Endothelial cell of umbilical vein (primary cell): ENCODE measurements around the gene LRRC73. TPM values are rescaled to one million over a fixed set of nuclear protein-coding genes. Genes with fewer than 3 reads are reported as not detected.

Experiments
- BruUV-seq: library from RNA; stranded (reverse); fragments of 400-500 nt; replicated peaks from 2 replicates; lab custom pipeline; 2021; lab: Mats Ljungman, UMichigan
- CTCF ChIA-PET: fragments of 300-600, 350-600 bp; sonication (Branson Sonifier 250); formaldehyde crosslinking; loops from one replicate; lab custom pipeline; 2021; ENCODE audit warnings: antibody characterized with exemption, inconsistent platforms; lab: Charles Lee
- POLR2A ChIA-PET: fragments of 300-600, 350-600 bp; sonication (Branson Sonifier 250); formaldehyde crosslinking; loops from one replicate; lab custom pipeline; 2021; ENCODE audit warnings: antibody characterized with exemption, inconsistent platforms; lab: Charles Lee
- DNase-seq: peaks from one replicate; pipeline ENCODE4 v3.0.0-alpha.2; 2011; ENCODE audit warnings: low read depth, low spot score
- FAIRE-seq: peaks from 2 replicates; lab custom pipeline; 2011; peaks lifted over from hg19 to GRCh38; lab: Jason Lieb, UNC
- H2AFZ ChIP-seq: 2 replicates; pipeline ENCODE4 v1.6.0; 2012; ENCODE audit warnings: low read depth, low read length, control low read depth, inconsistent platforms
- H3K27ac ChIP-seq: 2 replicates; pipeline ENCODE4 v1.5.1; 2011; ENCODE audit warnings: low read depth, mild to moderate bottlenecking, control low read depth, low read length, moderate library complexity; ENCODE audit not compliant: insufficient read depth
- H3K27me3 ChIP-seq, 2 experiments: 2 replicates each; pipeline versions ENCODE4 v1.6.0 to v1.6.1; 2011; ENCODE audit warnings: low read length in 2 of 2, mixed read lengths in 1 of 2; ENCODE audit not compliant: control insufficient read depth in 2 of 2, insufficient read depth in 2 of 2
- H3K36me3 ChIP-seq, 2 experiments: 2 replicates in 1 of 2; 3 replicates in 1 of 2; pipeline ENCODE4 v1.5.1; 2011; ENCODE audit warnings: low read length in 2 of 2, mild to moderate bottlenecking in 1 of 2, moderate library complexity in 1 of 2; ENCODE audit not compliant: control insufficient read depth in 2 of 2, insufficient read depth in 2 of 2; ENCODE audit errors: extremely low read depth in 1 of 2
- H3K4me1 ChIP-seq: 3 replicates; pipeline ENCODE4 v1.5.1; 2011; ENCODE audit warnings: mild to moderate bottlenecking, low read length; ENCODE audit not compliant: control insufficient read depth, insufficient read depth; ENCODE audit errors: extremely low read depth
- H3K4me2 ChIP-seq: 2 replicates; pipeline ENCODE4 v1.6.1; 2011; ENCODE audit warnings: low read length, control low read depth, mixed read lengths; ENCODE audit not compliant: insufficient read depth
- H3K4me3 ChIP-seq, 3 experiments: fragments of 200-600 bp in 1 of 3; sonication (generic), shearing (Covaris generic) in 1 of 3; replicated peaks in 1 of 3; 2 replicates each; pipeline ENCODE4 v1.5.1; 2011 to 2016; ENCODE audit warnings: control low read depth in 3 of 3, low read length in 3 of 3, mild to moderate bottlenecking in 2 of 3, inconsistent platforms in 1 of 3, low read depth in 1 of 3, moderate library complexity in 1 of 3; ENCODE audit not compliant: insufficient read depth in 1 of 3
- H3K79me2 ChIP-seq: 2 replicates; pipeline ENCODE4 v1.6.0; 2012; ENCODE audit warnings: low read length, inconsistent platforms; ENCODE audit not compliant: control insufficient read depth, insufficient read depth
- H3K9ac ChIP-seq: replicated peaks from 2 replicates; pipeline ENCODE3; 2011; ENCODE audit warnings: low read length, control low read depth; ENCODE audit not compliant: insufficient read depth; ENCODE audit errors: extremely low read depth
- H3K9me1 ChIP-seq: replicated peaks from 3 replicates; pipeline ENCODE4 v1.6.0; 2011; ENCODE audit warnings: mild to moderate bottlenecking, low read length; ENCODE audit not compliant: control insufficient read depth, insufficient read depth; ENCODE audit errors: extremely low read depth
- H3K9me3 ChIP-seq: replicated peaks from 2 replicates; pipeline ENCODE4 v1.5.1; 2012; ENCODE audit warnings: low read length, inconsistent platforms; ENCODE audit not compliant: control insufficient read depth, insufficient read depth
- H4K20me1 ChIP-seq: replicated peaks from 2 replicates; pipeline ENCODE3; 2011; ENCODE audit warnings: mild to moderate bottlenecking, low read length; ENCODE audit not compliant: control insufficient read depth, insufficient read depth; ENCODE audit errors: extremely low read depth
- EZH2 ChIP-seq: IDR thresholded peaks from 2 replicates; pipeline ENCODE4 v1.6.1; 2012; ENCODE audit warnings: borderline replicate concordance, low read depth, mild to moderate bottlenecking, moderate library complexity, low read length, inconsistent platforms; ENCODE audit not compliant: severe bottlenecking
- FOS ChIP-seq: IDR thresholded peaks from 2 replicates; pipeline ENCODE4 v1.6.1; 2011; ENCODE audit warnings: mild to moderate bottlenecking, low read length, moderate library complexity, borderline replicate concordance; ENCODE audit not compliant: insufficient read depth
- GATA2 ChIP-seq: IDR thresholded peaks from 2 replicates; pipeline ENCODE4 v1.7.0; 2011; ENCODE audit warnings: low read depth, mild to moderate bottlenecking, moderate library complexity, mixed read lengths, low read length; ENCODE audit not compliant: insufficient read length, insufficient read depth
- JUN ChIP-seq: IDR thresholded peaks from 2 replicates; pipeline ENCODE4 v1.6.1; 2011; ENCODE audit warnings: borderline replicate concordance, low read depth; ENCODE audit not compliant: insufficient read length, insufficient read depth
- MYC ChIP-seq: IDR thresholded peaks from one replicate; pipeline ENCODE4 v1.6.1; 2011; ENCODE audit warnings: mild to moderate bottlenecking, low read depth, low read length
- POLR2A ChIP-seq: IDR thresholded peaks from 2 replicates; pipeline ENCODE4 v1.6.1; 2012; ENCODE audit warnings: low read depth, mild to moderate bottlenecking, control low read depth, low read length
- POLR2AphosphoS5 ChIP-seq: IDR thresholded peaks from 2 replicates; pipeline ENCODE4 v1.6.1; 2012; ENCODE audit warnings: low read depth, mild to moderate bottlenecking, control low read depth, low read length, moderate library complexity; ENCODE audit not compliant: insufficient read depth
- dilution Hi-C: fragments of 300-500 bp; cut with MboI; formaldehyde crosslinking; loops from one replicate; pipeline ENCODE4 v1.15.0; 2019; ENCODE audit warnings: low sequenced_read_pairs; ENCODE audit not compliant: extremely low pct_ligation_motif_present
- intact Hi-C: fragments of 100-400 bp; cut with micrococcal nuclease; formaldehyde crosslinking; loops from one replicate; pipeline ENCODE4 v1.10.0; 2022
- polyA plus RNA-seq, 4 experiments: library from polyadenylated mRNA; depleted of rRNA in 3 of 4; stranded (reverse) in 3 of 4; unstranded in 1 of 4; fragments of >200 nt; gene quantifications; 2 replicates each; pipeline versions ENCODE4 v1.2.1 to v1.2.3, GENCODE V29; 2011 to 2012; ENCODE audit warnings: missing spikeins in 1 of 4
- total RNA-seq: library from RNA; stranded (reverse); gene quantifications from 2 replicates; pipeline ENCODE4 v1.2.3, GENCODE V29; 2021
- TF ChIP-seq, protein P1 (sequence below): IDR thresholded peaks from 2 replicates; pipeline ENCODE4 v1.6.1; 2011; ENCODE audit not compliant: insufficient read depth, insufficient read length
- TF ChIP-seq, protein P2 (sequence below), 2 donors: IDR thresholded peaks; 1 replicate in 1 of 2; 2 replicates in 1 of 2; pipeline ENCODE4 v1.5.1; 2011; ENCODE audit warnings: low read length in 2 of 2, mild to moderate bottlenecking in 2 of 2, moderate library complexity in 2 of 2, control low read depth in 1 of 2, inconsistent platforms in 1 of 2, low read depth in 1 of 2; ENCODE audit not compliant: insufficient read depth in 1 of 2; ENCODE audit errors: extremely low read depth in 1 of 2

Gene LRRC73
- total and polyA plus RNA-seq, 2 donors (not counting 3 experiments of a cell fraction or from before 2014, with no cell fraction given) = 0.11 to 0.58 TPM

GRCh38 chr6:43503443-43503842 lies 6.7 kb downstream of the LRRC73 start:
- no peak for TF ChIP-seq POLR2AphosphoS5
- TF ChIP-seq, protein P1, sequence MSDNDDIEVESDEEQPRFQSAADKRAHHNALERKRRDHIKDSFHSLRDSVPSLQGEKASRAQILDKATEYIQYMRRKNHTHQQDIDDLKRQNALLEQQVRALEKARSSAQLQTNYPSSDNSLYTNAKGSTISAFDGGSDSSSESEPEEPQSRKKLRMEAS = no peak
- TF ChIP-seq, protein P2, sequence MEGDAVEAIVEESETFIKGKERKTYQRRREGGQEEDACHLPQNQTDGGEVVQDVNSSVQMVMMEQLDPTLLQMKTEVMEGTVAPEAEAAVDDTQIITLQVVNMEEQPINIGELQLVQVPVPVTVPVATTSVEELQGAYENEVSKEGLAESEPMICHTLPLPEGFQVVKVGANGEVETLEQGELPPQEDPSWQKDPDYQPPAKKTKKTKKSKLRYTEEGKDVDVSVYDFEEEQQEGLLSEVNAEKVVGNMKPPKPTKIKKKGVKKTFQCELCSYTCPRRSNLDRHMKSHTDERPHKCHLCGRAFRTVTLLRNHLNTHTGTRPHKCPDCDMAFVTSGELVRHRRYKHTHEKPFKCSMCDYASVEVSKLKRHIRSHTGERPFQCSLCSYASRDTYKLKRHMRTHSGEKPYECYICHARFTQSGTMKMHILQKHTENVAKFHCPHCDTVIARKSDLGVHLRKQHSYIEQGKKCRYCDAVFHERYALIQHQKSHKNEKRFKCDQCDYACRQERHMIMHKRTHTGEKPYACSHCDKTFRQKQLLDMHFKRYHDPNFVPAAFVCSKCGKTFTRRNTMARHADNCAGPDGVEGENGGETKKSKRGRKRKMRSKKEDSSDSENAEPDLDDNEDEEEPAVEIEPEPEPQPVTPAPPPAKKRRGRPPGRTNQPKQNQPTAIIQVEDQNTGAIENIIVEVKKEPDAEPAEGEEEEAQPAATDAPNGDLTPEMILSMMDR (IDR thresholded peaks at IDR 0.05; ENCODE audit: extremely low read depth in 1 of 2, insufficient read depth in 1 of 2, low read depth in 1 of 2, low read length in 2 of 2) = no peak
- TF ChIP-seq FOS = no peak
- no peak for TF ChIP-seq POLR2A
- no peak for TF ChIP-seq EZH2
- TF ChIP-seq GATA2 = no peak
- no peak for TF ChIP-seq MYC
- no peak for TF ChIP-seq JUN
- Histone ChIP-seq H3K9ac (no peak overlapping the region), H3K4me3 (no peak overlapping the region), H3K27me3 (no peaks in the 10 kb centered on the region), H3K9me1 (no peaks in the 10 kb centered on the region), H3K9me3 (no peaks in the 10 kb centered on the region), H3K36me3 (peaks cover 0 to 29% of the 10 kb centered on the region in 2 experiments), H3K27ac (no peak overlapping the region), H3K79me2 (no peaks in the 10 kb centered on the region), H3K4me1 (peaks cover 15% of the 10 kb centered on the region), H2AFZ (no peak overlapping the region), H3K4me2 (no peak overlapping the region), H4K20me1 (no peaks in the 10 kb centered on the region)
- CTCF ChIA-PET = interaction anchor here (1.5 to 19.0 kb wide), 2 partner anchors 11 to 48 kb away, joined by 6 to 289 read pairs; partner anchors contain the start of gene DLK2
- POLR2A ChIA-PET = interaction anchor here (0.6 kb wide), 1 partner anchor 16 kb away, joined by 3 read pairs; no protein-coding TSS in a partner anchor
- intact Hi-C loops (loop anchor here (10.0 kb wide), 1 partner anchor 599 kb away; no protein-coding TSS in a partner anchor), dilution Hi-C loops (no loop called here)
- BruUV-seq = no TSS peak
- FAIRE-seq = no peak
- DNase-seq = no peak
